Astrocyte (in vitro differentiated cells and primary cell): ENCODE results near the gene IL6ST.

Experiments used
- CTCF ChIP-seq: IDR thresholded peaks from 2 replicates; pipeline ENCODE4 v1.5.1; 2011; ENCODE audit warnings: low read depth, mild to moderate bottlenecking, inconsistent platforms, low read length, moderate library complexity; ENCODE audit not compliant: insufficient read depth
- EZH2 ChIP-seq: IDR thresholded peaks from 2 replicates; pipeline ENCODE4 v1.6.1; 2012; ENCODE audit warnings: mild to moderate bottlenecking, low read length, inconsistent platforms; ENCODE audit not compliant: insufficient read depth

- TF ChIP-seq CTCF (no peak), EZH2 (no peak)
Measured at GRCh38 chr5:55895346-55895745, 99.4 kb downstream of the IL6ST start.
